ENCODE data around the gene TNK2.
A peak's percentile ranks its signal among the peaks of the same experiment; 100 is the strongest.

The TNK2 gene

DNA sequence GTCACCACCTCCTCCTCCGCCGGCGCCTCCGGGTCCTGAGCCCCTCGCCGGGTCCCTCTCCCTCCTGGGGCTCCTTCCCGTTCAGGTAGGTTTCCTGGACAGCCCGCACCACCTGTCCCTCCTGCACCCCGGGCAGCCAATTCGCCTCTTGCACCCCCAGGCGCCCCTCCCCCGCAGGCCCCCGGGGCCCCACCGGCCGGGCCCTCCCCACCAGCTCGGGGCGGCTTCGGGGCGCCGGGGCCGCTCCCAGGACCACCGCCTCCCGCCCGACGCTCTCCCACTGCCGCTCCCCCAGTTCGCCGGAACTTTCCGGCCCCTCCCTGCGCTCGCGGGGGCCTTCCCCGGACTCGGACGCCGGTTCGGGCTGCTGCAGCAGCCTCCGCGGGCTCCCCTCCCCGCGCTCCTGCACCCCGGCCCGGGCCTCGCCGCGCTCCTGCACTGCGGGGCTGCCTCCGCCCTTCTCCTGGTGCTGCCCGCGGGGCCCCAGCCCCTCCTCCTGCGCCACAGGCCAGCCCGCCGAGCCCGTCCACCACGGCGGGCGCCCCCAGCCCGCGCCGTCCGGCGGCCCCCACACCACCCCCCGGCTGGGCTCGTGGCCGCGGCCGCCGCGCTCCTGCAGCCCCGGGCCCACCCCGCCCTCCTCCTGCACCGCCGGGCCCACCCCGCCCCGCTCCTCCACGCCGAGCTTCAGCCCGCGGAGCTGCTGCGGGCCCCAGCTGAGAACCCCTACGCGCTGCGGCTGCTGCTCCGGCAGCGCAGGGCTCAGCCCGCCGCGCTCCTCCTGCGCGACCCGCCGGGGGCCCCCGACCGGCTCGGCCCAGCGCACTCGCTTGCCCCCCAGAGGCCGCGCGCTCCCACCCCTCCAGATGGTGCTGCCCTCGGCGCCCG, 587 bp upstream of the TNK2 start:
- Histone ChIP-seq H3K4me1 (ENCODE audit: control insufficient read depth, insufficient read depth, low read depth, low read length) (peaks cover 24% of the 10 kb centered on the region), H2BK12ac (ENCODE audit: low read length in 2 of 2) (peak overlapping the region in 1 of 2 experiments; percentile 80), H2AFZ (ENCODE audit: low read depth, low read length) (peak overlapping the region; percentile 55), H3K9ac (ENCODE audit: low read length) (peak overlapping the region; percentile 47), H2BK15ac (ENCODE audit: low read depth, poor library complexity, severe bottlenecking) (peak overlapping the region; percentile 63), H2BK5ac (ENCODE audit: low read depth, low read length, poor library complexity, severe bottlenecking) (no peak overlapping the region), H3K9me3 (ENCODE audit: control insufficient read depth, low read length) (no peaks in the 10 kb centered on the region), H3K23ac (ENCODE audit: low read length in 2 of 2) (peak overlapping the region in 1 of 2 experiments; percentile 70), H3K36me3 (ENCODE audit: control insufficient read depth in 1 of 2, insufficient read depth in 2 of 2, low read depth in 1 of 2, low read length in 2 of 2) (no peaks in the 10 kb centered on the region), H4K8ac (ENCODE audit: low read length) (peak overlapping the region; percentile 64), H3K79me1 (replicated peaks; ENCODE audit: low read length, poor library complexity, severe bottlenecking) (peaks cover 23% of the 10 kb centered on the region), H2AK5ac (ENCODE audit: low read length, severe bottlenecking) (no peak overlapping the region), H3K4me3 (ENCODE audit: insufficient read depth in 1 of 2, low read depth in 1 of 2, low read length in 2 of 2) (peak overlapping the region; percentile 73 to 79), H3K4ac (ENCODE audit: low read depth in 1 of 2, low read length in 2 of 2) (peak overlapping the region in 1 of 2 experiments; percentile 62), H3K18ac (ENCODE audit: low read depth in 1 of 2, low read length in 2 of 2) (peak overlapping the region; percentile 60 to 80), H3K27me3 (ENCODE audit: control insufficient read depth in 1 of 2, insufficient read depth in 1 of 2, low read length in 2 of 2) (no peaks in the 10 kb centered on the region), H4K91ac (ENCODE audit: low read length) (peak overlapping the region; percentile 47), H2BK120ac (ENCODE audit: low read depth, low read length) (peak overlapping the region; percentile 73), H3K4me2 (ENCODE audit: low read length, poor library complexity, severe bottlenecking) (peak overlapping the region; percentile 93), H3K27ac (ENCODE audit: low read length, poor library complexity, severe bottlenecking) (no peak overlapping the region), H3K14ac (ENCODE audit: low read length in 2 of 2) (peak overlapping the region in 1 of 2 experiments; percentile 38)
- peak; percentile 42 for DNase-seq
- under 1% methylated on average over 37 of the region's 103 CpGs for WGBS

DNA sequence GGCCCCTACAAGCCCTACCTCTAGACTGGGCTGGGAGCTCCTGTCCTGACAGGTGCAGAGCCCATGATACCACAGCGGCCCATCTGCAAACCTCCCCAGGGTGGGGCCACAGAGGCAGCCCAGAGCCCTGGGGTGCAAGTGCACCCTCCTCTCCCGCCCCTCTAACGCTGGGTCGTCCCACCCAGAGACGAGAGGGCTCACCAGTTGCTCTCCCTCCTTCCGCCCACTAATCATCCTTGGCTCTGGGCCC, 742 bp downstream of the TNK2 start:
- no peak overlapping the region for H2BK15ac ChIP-seq (ENCODE audit: low read depth, poor library complexity, severe bottlenecking)
- no peak overlapping the region for H3K4ac ChIP-seq (ENCODE audit: low read depth in 1 of 2, low read length in 2 of 2)
- H2AK5ac ChIP-seq (ENCODE audit: low read length, severe bottlenecking) = no peak overlapping the region
- no peaks in the 10 kb centered on the region for H3K27me3 ChIP-seq (ENCODE audit: control insufficient read depth in 1 of 2, insufficient read depth in 1 of 2, low read length in 2 of 2)
- no peak overlapping the region for H4K8ac ChIP-seq (ENCODE audit: low read length)
- H3K27ac ChIP-seq (ENCODE audit: low read length, poor library complexity, severe bottlenecking) = no peak overlapping the region
- H3K9ac ChIP-seq (ENCODE audit: low read length) = no peak overlapping the region
- no peak overlapping the region for H2BK5ac ChIP-seq (ENCODE audit: low read depth, low read length, poor library complexity, severe bottlenecking)
- no peaks in the 10 kb centered on the region for H3K36me3 ChIP-seq (ENCODE audit: control insufficient read depth in 1 of 2, insufficient read depth in 2 of 2, low read depth in 1 of 2, low read length in 2 of 2)
- peaks cover 24% of the 10 kb centered on the region for H3K4me1 ChIP-seq (ENCODE audit: control insufficient read depth, insufficient read depth, low read depth, low read length)
- no peaks in the 10 kb centered on the region for H3K9me3 ChIP-seq (ENCODE audit: control insufficient read depth, low read length)
- H3K4me3 ChIP-seq (ENCODE audit: insufficient read depth in 1 of 2, low read depth in 1 of 2, low read length in 2 of 2) = peak overlapping the region in 1 of 2 experiments; percentile 73
- no peak overlapping the region for H4K91ac ChIP-seq (ENCODE audit: low read length)
- H2BK12ac ChIP-seq (ENCODE audit: low read length in 2 of 2) = peak overlapping the region in 1 of 2 experiments; percentile 31
- no peak overlapping the region for H2BK120ac ChIP-seq (ENCODE audit: low read depth, low read length)
- WGBS = 43% methylated on average over 6 of the region's 6 CpGs
- DNase-seq = no peak
- H3K79me1 ChIP-seq (replicated peaks; ENCODE audit: low read length, poor library complexity, severe bottlenecking) = peaks cover 23% of the 10 kb centered on the region
- peak overlapping the region in 1 of 2 experiments; percentile 28 for H3K18ac ChIP-seq (ENCODE audit: low read depth in 1 of 2, low read length in 2 of 2)
- H3K4me2 ChIP-seq (ENCODE audit: low read length, poor library complexity, severe bottlenecking) = peak overlapping the region; percentile 93
- no peak overlapping the region for H3K23ac ChIP-seq (ENCODE audit: low read length in 2 of 2)
- H3K14ac ChIP-seq (ENCODE audit: low read length in 2 of 2) = peak overlapping the region in 1 of 2 experiments; percentile 66
- no peak overlapping the region for H2AFZ ChIP-seq (ENCODE audit: low read depth, low read length)

DNA sequence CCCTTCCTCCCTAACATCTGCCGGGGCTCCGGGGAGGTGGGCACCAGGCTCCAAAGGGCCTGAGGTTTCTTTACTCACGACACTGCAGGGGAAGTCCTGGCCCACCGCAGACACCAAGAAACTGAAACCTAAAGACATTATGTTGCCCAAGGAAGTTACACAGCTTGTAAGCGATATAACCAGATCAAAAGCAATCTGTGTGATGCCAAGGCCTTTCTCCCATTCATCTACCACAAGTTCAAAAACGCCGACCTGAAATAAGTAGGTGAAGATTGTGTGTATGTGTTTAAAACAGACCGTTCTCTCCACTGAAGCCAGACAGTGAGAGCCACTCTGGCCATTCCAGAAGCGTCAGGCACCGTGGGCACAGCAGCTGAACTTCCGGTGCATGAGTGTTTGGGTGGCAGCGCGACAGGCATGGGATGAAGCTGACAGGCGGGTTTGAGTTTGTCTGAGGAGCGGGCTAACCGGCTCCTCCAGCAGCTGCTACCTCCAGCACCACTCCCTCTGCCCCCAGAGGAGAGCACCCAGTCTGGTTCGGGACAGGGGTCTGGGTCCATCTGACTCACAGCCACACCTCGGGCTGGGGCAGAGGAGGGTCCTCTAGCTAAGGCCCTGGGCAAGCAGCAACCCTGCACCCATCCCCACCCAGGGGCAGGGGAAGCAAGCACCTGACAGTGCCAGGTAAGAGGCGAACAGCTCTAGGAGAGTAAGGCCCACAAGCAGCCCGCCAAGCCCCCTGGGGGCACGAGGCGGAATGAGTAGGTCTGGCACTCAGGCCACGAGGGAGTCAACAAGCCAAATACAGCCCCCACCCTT, 1.3 kb downstream of the TNK2 start:
- WGBS = 85% methylated on average over 22 of the region's 23 CpGs
- no peak overlapping the region for H3K4ac ChIP-seq (ENCODE audit: low read depth in 1 of 2, low read length in 2 of 2)
- H2BK15ac ChIP-seq (ENCODE audit: low read depth, poor library complexity, severe bottlenecking) = no peak overlapping the region
- peak overlapping the region in 1 of 2 experiments; percentile 9 for H3K14ac ChIP-seq (ENCODE audit: low read length in 2 of 2)
- H3K36me3 ChIP-seq (ENCODE audit: control insufficient read depth in 1 of 2, insufficient read depth in 2 of 2, low read depth in 1 of 2, low read length in 2 of 2) = no peaks in the 10 kb centered on the region
- H4K8ac ChIP-seq (ENCODE audit: low read length) = no peak overlapping the region
- peak overlapping the region in 1 of 2 experiments; percentile 73 for H3K4me3 ChIP-seq (ENCODE audit: insufficient read depth in 1 of 2, low read depth in 1 of 2, low read length in 2 of 2)
- H3K27me3 ChIP-seq (ENCODE audit: control insufficient read depth in 1 of 2, insufficient read depth in 1 of 2, low read length in 2 of 2) = no peaks in the 10 kb centered on the region
- H3K27ac ChIP-seq (ENCODE audit: low read length, poor library complexity, severe bottlenecking) = no peak overlapping the region
- no peak overlapping the region for H3K18ac ChIP-seq (ENCODE audit: low read depth in 1 of 2, low read length in 2 of 2)
- peaks cover 26% of the 10 kb centered on the region for H3K4me1 ChIP-seq (ENCODE audit: control insufficient read depth, insufficient read depth, low read depth, low read length)
- H2BK120ac ChIP-seq (ENCODE audit: low read depth, low read length) = no peak overlapping the region
- H2AK5ac ChIP-seq (ENCODE audit: low read length, severe bottlenecking) = no peak overlapping the region
- no peaks in the 10 kb centered on the region for H3K9me3 ChIP-seq (ENCODE audit: control insufficient read depth, low read length)
- peak; percentile 29 for DNase-seq
- H2BK5ac ChIP-seq (ENCODE audit: low read depth, low read length, poor library complexity, severe bottlenecking) = no peak overlapping the region
- no peak overlapping the region for H3K9ac ChIP-seq (ENCODE audit: low read length)
- no peak overlapping the region for H2AFZ ChIP-seq (ENCODE audit: low read depth, low read length)
- peaks cover 23% of the 10 kb centered on the region for H3K79me1 ChIP-seq (replicated peaks; ENCODE audit: low read length, poor library complexity, severe bottlenecking)
- H4K91ac ChIP-seq (ENCODE audit: low read length) = no peak overlapping the region
- no peak overlapping the region for H2BK12ac ChIP-seq (ENCODE audit: low read length in 2 of 2)
- H3K23ac ChIP-seq (ENCODE audit: low read length in 2 of 2) = no peak overlapping the region
- H3K4me2 ChIP-seq (ENCODE audit: low read length, poor library complexity, severe bottlenecking) = no peak overlapping the region
